HG03442 (cell line): ENCODE results near the gene SMG5.
"Not testable (repeated sequence)": the region's sequence is repeated elsewhere in the genome, so short reads cannot be mapped to it uniquely, and the experiment has no call there.

Experiments used
- ATAC-seq: cut with Tn5 transposase; IDR thresholded peaks from one replicate; pipeline ENCODE4 v1.9.1; 2021; ENCODE audit warnings: mild to moderate bottlenecking, moderate library complexity; ENCODE audit not compliant: unreplicated experiment

The SMG5 gene

GRCh38 chr1:156282479-156283222 lies at the start of gene SMG5:
Gene SMG5 (minus strand): TSS chr1:156282825. CDS start chr1:156282680, 145 bp downstream.
- peak; percentile 83 for ATAC-seq

GRCh38 chr1:156323179-156323578 lies 40.6 kb upstream of the SMG5 start:
- not testable (repeated sequence) for ATAC-seq

- no peak for ATAC-seq
Observed at GRCh38 chr1:156320560-156320959, 37.9 kb upstream of the SMG5 start.

GRCh38 chr1:156319664-156320063 lies 37.0 kb upstream of the SMG5 start:
- no peak for ATAC-seq

- ATAC-seq = no peak
Observed at GRCh38 chr1:156316909-156317308, 34.3 kb upstream of the SMG5 start.

GRCh38 chr1:156310962-156311361 lies 28.3 kb upstream of the SMG5 start:
- no peak for ATAC-seq

- no peak for ATAC-seq
Observed at GRCh38 chr1:156308078-156308477, 25.5 kb upstream of the SMG5 start.

GRCh38 chr1:156305215-156305614 lies 22.6 kb upstream of the SMG5 start:
- ATAC-seq = no peak

- no peak for ATAC-seq
Observed at GRCh38 chr1:156303241-156303640, 20.6 kb upstream of the SMG5 start.

- no peak for ATAC-seq
Observed at GRCh38 chr1:156298852-156299357, 16.3 kb upstream of the SMG5 start, which contains the start of gene VHLL. Gene VHLL (minus strand): TSS chr1:156299307. CDS start chr1:156299189, 118 bp downstream.

GRCh38 chr1:156295391-156295947 lies 12.8 kb upstream of the SMG5 start, which contains the start of gene GLMP:
Gene GLMP (minus strand): TSS chr1:156295679. CDS start chr1:156295645, 34 bp downstream.
- no peak for ATAC-seq

GRCh38 chr1:156293895-156294294 lies 11.3 kb upstream of the SMG5 start:
- ATAC-seq = no peak

GRCh38 chr1:156293098-156293434 lies 10.4 kb upstream of the SMG5 start:
- no peak for ATAC-seq

- ATAC-seq = peak; percentile 50
Observed at GRCh38 chr1:156291226-156292061, 8.8 kb upstream of the SMG5 start.

- ATAC-seq = no peak
Observed at GRCh38 chr1:156289857-156290256, 7.2 kb upstream of the SMG5 start.

- ATAC-seq = no peak
Observed at GRCh38 chr1:156286061-156286460, 3.4 kb upstream of the SMG5 start.

- ATAC-seq = no peak
Observed at GRCh38 chr1:156285437-156285836, 2.8 kb upstream of the SMG5 start.

GRCh38 chr1:156284757-156285156 lies 2.1 kb upstream of the SMG5 start:
- no peak for ATAC-seq

GRCh38 chr1:156284112-156284511 lies 1.5 kb upstream of the SMG5 start, which contains the start of gene TMEM79:
Gene TMEM79 (plus strand): TSS chr1:156284325. CDS start chr1:156285227, 902 bp downstream.
- ATAC-seq = no peak

GRCh38 chr1:156283521-156283920 lies 896 bp upstream of the SMG5 start:
- no peak for ATAC-seq
